HG03575 (cell line): ENCODE data around the gene SLC22A24.
"Not testable (repeated sequence)": the region's sequence is repeated elsewhere in the genome, so short reads cannot be mapped to it uniquely, and the experiment has no call there.

Experiments
- ATAC-seq: cut with Tn5 transposase; IDR thresholded peaks from one replicate; pipeline ENCODE4 v1.9.1; 2021; ENCODE audit not compliant: unreplicated experiment, insufficient number of reproducible peaks, low FRiP score; ENCODE audit errors: extremely low read depth

Gene SLC22A24, protein sequence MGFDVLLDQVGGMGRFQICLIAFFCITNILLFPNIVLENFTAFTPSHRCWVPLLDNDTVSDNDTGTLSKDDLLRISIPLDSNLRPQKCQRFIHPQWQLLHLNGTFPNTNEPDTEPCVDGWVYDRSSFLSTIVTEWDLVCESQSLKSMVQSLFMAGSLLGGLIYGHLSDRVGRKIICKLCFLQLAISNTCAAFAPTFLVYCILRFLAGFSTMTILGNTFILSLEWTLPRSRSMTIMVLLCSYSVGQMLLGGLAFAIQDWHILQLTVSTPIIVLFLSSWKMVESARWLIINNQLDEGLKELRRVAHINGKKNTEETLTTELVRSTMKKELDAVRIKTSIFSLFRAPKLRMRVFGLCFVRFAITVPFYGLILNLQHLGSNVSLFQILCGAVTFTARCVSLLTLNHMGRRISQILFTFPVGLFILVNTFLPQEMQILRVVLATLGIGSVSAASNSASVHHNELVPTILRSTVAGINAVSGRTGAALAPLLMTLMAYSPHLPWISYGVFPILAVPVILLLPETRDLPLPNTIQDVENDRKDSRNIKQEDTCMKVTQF

DNA sequence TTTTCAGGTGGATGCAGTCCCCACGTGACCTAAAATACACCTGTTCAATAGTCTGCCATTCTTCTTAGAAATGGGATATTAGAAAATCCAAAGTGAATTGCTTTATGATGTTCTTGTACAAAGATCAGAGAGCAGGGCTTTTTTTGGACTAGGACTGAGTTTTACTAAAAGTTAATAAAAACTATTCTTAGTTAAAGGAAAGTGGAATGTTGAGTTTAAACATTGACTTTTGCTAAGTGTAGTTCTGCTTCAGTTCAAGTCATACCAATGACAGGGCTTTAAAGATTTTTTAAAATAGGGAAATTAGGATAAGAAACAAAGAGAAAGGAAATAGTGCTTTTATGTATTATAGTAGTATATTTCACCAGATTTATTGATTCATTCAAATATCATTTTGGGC is at the start of gene SLC22A24:
Gene SLC22A24, minus strand, starts transcription at position 101 of the 400 bp plus-strand sequence. CDS start 442 bp downstream, outside the sequence.
- ATAC-seq = no peak

DNA sequence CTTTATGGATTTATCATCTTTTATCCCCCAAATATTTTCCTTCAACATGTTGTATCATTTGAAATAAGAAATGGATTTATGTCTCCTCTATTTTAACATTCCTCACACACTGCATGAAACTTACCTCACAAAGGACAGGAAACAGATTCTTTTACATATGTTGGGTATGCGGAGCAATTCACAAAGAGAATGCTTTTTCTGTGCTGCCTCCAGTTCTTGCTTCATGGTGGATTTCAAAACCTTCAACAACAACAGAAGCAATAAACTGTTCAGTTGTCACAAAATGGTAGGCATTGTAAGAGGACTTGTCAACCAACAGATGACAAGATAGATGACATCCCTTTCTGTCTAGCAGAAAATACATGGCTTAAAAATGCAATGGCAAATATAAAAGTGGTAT is 36.5 kb upstream of the SLC22A24 start:
- ATAC-seq = no peak

DNA sequence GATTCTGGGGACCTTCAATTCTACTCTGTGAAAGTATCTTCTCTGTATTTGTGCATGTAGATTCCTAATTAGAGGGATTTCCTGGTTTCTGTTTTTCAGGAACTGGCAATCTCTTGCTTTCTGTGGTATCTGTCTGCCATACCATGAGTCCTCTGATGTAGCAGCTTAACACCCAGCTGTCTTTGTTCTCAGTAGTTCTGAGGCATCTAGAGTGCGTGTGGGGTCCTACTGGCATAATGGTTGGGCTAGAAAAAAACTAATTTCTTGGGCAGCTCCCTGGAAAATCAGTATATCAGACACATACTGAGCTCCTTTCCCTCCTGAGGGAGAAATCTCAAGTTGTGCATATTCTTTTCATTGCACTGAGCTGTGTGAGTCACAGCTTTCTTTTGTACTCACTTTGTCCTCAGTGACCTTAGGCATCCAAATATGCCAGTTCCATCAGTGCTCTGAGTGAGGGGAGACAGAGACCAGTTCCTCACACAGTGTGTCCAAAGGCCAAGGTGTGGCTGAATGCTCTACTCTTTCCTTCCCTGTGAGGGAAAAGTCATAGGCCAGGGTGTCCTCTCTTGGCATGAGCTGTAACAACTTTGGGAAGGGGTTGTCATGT is 35.5 kb upstream of the SLC22A24 start:
- ATAC-seq = no peak

DNA sequence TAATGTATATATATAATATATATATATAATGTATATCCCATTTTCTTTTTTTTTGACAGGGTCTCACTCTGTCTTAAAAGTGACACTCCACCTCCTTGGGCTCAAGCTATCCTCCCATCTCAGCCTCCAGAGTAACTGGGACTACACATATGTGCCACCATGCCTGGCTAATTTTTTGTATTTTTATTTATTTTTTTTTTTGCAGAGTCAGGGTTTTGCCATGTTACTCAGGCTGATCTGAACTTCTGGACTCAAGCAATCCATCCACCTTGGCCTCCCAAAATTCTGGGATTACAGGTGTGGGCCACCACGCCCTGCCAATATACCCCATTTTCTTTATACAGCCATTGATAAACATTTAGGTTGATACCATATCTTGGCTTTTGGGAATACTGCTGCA is 33.9 kb upstream of the SLC22A24 start:
- ATAC-seq = no peak

DNA sequence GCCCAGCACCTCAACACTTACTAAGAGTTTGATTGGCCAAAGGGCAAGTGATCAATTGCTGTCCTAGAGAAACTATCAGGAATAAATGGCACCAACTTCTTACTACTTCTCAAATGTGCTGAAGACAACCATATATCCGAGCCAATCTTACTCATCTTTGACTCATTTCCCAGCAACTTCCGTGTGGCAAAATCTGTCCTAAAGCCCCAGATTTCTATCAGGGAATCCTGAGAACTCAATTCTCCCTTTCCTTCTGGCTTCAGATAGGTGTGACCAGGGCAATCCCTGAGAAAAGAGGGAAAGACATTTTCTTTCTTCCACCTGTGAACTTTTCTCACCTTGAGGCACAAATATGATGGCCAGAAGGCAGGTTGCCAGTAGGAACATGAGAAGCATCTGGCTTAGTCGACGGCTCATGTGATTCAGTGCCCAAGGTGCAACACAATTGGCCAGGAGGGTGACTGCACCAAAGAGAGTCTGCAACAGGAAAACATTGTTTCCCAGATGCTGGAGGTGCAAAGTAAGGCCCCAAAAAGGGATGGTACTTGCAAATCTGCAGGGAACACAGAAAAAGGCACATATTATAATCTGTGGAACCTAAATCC is 21.8 kb upstream of the SLC22A24 start:
- ATAC-seq = no peak

DNA sequence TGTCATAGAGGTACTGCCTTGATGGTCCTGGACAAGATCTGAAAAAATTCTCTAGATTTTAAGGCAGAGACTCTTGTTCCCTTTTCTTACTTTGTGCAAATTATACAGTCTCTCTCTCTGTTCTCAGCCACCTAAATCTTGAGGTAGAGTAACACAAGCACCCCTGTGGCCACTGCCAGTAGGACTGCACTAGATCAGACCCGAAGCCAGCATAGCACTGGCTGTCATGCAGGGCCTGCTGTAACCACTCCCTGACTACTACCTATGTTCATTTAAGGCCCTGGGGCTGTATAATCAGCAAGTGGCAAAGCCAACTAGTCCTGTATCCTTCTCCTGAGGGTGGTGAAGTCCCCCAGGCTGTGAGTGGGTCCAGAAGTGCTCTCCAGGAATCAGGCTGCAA is 11.8 kb upstream of the SLC22A24 start:
- no peak for ATAC-seq

DNA sequence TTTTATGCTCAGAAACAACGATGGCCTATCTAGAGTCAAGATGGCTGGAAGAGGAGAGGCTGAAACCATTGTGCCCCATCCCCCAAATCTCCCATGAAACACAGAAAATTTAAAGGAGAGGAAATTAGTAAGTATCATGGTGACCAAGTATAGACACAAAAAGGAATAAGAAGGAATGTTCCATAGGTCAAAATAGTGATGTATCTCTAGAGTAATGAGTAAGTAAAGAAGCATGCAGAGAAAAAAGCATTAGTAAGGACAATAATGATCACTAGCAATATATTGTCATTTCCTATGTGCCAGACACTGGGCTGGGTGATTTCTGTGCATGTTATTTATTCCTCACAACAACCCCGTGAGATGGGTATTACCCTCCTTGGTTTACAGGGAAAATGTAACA is 2.6 kb upstream of the SLC22A24 start:
- no peak for ATAC-seq

DNA sequence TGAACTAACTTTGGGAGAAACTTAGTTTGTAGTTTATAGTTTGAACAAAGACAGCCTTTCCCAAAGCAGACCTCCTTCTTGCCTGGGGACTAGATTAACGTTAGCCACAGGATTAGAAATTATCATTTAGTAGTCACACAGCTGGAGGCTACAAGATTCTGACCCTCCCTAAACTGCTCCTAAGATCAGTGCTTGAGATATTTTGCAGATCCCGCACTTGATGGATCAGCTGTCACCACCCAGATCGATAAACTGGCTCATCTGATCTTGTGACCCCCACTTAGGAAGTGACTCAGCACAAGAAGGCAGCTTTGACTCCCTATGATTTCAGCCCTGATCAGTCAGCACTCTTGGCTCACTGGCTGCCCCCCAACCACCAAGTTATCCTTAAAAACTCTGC is 1.6 kb downstream of the SLC22A24 start:
- no peak for ATAC-seq

DNA sequence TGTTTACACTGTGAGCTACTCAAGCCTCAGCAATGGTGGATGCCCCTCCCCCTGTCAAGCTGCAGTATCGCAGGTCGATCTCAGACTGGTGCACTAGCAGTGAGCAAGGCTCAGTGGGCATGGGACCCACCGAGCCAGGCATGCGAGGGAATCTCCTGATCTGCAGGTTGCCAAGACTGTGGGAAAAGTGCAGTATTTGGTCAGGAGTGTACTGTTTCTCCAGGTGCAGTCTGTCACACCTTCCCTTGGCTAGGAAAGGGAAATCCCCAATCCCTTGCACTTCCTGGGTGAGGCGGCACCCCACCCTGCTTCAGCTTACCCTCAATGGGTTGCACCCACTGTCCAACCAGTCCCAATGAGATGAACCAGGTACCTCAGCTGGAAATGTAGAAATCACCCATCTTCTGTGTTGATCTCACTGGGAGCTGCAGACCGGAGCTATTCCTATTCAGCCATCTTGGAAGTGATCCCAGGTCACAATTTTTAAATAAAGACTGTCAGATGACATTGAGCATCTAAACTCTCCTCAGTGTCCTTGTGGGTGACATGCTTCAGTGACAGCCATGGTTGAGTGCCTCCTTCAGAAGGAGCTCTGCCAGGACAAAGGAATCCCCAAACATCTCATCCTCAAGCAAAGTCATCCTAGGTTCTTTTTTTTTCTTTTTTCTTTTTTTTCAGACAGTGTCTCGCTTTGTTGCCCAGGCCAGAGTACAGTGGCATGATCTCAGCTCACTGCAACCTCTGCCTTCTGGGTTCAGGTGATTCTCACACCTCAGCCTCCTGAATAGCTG is 10.8 kb downstream of the SLC22A24 start:
- no peak for ATAC-seq

DNA sequence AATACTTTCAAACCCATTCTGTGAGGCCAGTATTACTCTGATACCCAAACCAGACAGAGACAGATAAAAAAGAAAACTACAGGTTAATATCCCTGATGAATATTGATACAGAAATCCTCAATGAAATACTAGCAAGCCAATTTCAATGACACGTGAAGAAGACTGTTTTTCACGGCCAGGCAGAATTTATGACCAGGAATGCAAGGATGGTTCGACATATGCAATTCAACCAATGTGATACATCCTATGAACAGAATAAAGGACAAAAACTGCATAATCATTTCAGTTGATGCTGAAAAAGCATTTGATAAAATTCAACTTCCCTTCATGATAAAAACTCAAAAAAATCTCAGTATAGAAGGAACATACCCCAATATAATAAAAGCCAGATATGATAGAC is 44.5 kb downstream of the SLC22A24 start:
- no peak for ATAC-seq

DNA sequence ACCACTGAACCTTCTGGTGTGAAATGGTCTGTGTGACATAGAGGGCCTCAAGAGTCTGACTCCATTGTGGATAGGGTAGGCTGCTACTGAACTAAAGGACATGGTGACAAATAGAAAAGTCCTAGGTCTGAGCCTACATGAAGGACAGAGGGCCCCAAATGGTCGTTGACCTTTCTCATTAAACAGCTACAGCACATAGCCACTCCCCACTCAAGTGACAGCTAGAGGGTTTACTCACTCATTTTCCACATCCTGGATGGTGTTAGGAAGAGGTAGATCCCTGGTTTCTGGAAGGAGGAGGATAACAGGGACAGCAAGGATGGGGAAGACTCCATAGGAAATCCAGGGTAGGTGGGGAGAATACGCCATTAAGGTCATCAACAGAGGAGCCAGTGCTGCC is 63.3 kb downstream of the SLC22A24 start:
- ATAC-seq = no peak

DNA sequence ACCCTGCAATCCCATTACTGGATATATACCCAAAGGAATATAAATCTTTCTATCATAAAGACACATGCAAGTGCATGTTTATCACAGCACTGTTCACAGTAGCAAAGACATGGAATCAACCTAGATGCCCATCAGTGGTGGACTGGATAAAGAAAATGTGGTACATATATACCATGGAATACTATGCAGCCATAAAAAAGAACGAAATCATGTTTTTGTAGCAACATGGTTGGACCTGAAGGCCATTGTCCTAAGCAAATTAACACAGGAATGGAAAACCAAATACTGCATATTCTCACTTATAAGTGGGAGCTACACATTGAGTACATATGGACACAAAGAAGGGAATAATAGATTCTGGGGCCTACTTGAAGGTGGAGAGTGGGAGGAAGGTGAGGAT is 97.8 kb downstream of the SLC22A24 start:
- ATAC-seq = not testable (repeated sequence)

DNA sequence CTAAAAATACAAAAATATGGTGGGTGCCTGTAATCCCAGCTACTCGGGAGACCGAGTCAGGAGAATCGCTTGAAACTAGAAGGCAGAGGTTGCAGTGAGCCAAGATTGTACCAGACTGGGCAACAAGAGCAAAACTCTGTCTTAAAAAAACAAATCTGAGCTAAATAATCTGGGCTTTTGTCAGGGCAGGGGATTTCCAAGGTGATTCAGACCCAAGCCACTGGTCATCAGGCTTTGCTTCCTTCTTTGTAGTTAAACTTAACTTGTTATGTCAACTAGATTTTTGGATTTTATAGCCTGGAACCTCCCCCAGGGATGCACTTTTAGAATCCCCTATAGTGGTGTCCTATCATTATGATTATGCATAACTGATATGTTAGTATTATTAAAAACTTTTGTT is 101.4 kb downstream of the SLC22A24 start:
- ATAC-seq = no peak

DNA sequence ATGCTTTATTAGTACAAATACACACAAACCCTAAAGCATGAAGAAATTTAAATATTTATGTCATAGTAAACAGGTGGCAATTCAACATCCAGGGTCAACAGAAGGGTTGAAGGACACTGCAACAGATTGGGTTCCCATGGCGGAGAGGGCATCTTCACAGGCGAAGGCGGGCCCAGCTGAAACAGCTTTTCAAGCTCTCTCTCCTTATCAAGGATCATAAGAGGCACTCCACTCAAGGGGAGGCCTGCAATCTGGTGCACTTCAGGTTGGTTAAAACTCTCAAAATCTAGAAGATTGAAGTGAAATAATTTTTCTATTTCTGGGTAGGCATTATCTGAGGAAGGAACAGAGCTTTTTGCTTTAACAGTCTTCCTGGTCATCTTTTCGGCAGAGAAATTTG is 111.6 kb downstream of the SLC22A24 start:
- ATAC-seq = no peak
